ENCODE measurements around the gene COPG1.
A peak's percentile ranks its signal among the peaks of the same experiment; 100 is the strongest.
"Not testable (repeated sequence)": the region's sequence is repeated elsewhere in the genome, so short reads cannot be mapped to it uniquely, and the experiment has no call there.

The COPG1 gene

DNA sequence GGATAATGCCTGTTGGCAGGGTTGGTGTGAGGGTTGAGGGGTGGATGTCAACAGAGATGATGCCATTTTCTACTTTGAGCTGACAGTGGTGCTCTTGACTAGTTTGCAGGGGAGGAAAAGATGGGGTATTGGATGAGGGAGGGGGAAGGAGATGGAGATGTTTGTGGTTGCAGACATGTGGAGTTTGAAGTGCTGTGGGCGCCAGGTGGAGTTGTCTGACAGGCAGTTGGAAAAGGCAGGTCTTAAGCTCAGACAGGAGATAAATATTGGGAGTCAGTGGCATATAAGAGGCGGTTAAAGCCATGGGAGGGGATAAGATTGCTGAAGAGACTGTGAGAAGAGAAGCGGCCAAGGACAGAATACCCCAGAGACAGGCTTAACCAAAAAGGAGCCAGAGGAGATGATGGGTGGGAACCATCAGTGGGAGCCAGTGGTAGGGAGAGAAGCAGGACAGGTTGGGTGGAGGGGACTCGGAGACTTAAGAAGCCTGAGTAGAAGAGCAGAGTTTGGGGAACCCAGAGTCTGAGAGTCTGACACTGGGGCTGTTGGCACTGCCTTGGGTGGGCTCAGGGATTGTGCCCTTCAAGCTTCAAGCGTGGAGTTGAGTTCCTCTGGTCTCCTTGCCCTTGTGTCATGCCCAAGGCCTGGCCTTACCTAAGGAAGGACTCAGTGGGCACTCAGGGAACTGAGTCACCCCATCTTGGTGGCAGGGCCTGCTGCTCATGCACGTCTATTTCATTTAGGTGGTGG is 13.9 kb downstream of the COPG1 start:
- H3K4me1 ChIP-seq (ENCODE audit: insufficient read depth, low read length, severe bottlenecking), result no peaks in the 10 kb centered on the region
- no peaks in the 10 kb centered on the region for H3K9me2 ChIP-seq (ENCODE audit: low read depth, low read length)
- TF ChIP-seq, protein P1, sequence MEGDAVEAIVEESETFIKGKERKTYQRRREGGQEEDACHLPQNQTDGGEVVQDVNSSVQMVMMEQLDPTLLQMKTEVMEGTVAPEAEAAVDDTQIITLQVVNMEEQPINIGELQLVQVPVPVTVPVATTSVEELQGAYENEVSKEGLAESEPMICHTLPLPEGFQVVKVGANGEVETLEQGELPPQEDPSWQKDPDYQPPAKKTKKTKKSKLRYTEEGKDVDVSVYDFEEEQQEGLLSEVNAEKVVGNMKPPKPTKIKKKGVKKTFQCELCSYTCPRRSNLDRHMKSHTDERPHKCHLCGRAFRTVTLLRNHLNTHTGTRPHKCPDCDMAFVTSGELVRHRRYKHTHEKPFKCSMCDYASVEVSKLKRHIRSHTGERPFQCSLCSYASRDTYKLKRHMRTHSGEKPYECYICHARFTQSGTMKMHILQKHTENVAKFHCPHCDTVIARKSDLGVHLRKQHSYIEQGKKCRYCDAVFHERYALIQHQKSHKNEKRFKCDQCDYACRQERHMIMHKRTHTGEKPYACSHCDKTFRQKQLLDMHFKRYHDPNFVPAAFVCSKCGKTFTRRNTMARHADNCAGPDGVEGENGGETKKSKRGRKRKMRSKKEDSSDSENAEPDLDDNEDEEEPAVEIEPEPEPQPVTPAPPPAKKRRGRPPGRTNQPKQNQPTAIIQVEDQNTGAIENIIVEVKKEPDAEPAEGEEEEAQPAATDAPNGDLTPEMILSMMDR (IDR thresholded peaks at IDR 0.05; ENCODE audit: low read length), result peak; percentile 32; the same call in 1 of the 2 replicates
- no peak for TF ChIP-seq EZH2 (IDR thresholded peaks at IDR 0.05; ENCODE audit: borderline replicate concordance, low read length)
- no peaks in the 10 kb centered on the region for H3K9me3 ChIP-seq (ENCODE audit: low read length)
- H3K9ac ChIP-seq (ENCODE audit: low read length), result no peak overlapping the region
- no peak overlapping the region for H2AFZ ChIP-seq (ENCODE audit: low read length)
- H3K27ac ChIP-seq (ENCODE audit: low read depth, low read length, poor library complexity, severe bottlenecking), result no peak overlapping the region
- no peak overlapping the region for H3K4me2 ChIP-seq (ENCODE audit: low read length)
- no peaks in the 10 kb centered on the region for H3K79me2 ChIP-seq (ENCODE audit: insufficient read depth, low read length)
- peaks cover 96% of the 10 kb centered on the region for H3K36me3 ChIP-seq (ENCODE audit: insufficient read depth, low read length)
- H3K27me3 ChIP-seq (ENCODE audit: insufficient read depth, low read length), result no peaks in the 10 kb centered on the region
- H4K20me1 ChIP-seq (ENCODE audit: insufficient read depth, low read length), result no peaks in the 10 kb centered on the region
- no peak overlapping the region for H3K4me3 ChIP-seq (ENCODE audit: low read depth, low read length, poor library complexity, severe bottlenecking)
- H3F3A ChIP-seq (ENCODE audit: insufficient read depth, low read length), result no peaks in the 10 kb centered on the region

- not testable (repeated sequence) for H3K9me3 ChIP-seq (ENCODE audit: low read length); H3K4me3 ChIP-seq (ENCODE audit: low read depth, low read length, poor library complexity, severe bottlenecking); H3K4me1 ChIP-seq (ENCODE audit: insufficient read depth, low read length, severe bottlenecking); H3K27ac ChIP-seq (ENCODE audit: low read depth, low read length, poor library complexity, severe bottlenecking); H3K9me2 ChIP-seq (ENCODE audit: low read depth, low read length); H3K9ac ChIP-seq (ENCODE audit: low read length); H2AFZ ChIP-seq (ENCODE audit: low read length); H3K79me2 ChIP-seq (ENCODE audit: insufficient read depth, low read length); H3K27me3 ChIP-seq (ENCODE audit: insufficient read depth, low read length); H4K20me1 ChIP-seq (ENCODE audit: insufficient read depth, low read length); H3K4me2 ChIP-seq (ENCODE audit: low read length); H3F3A ChIP-seq (ENCODE audit: insufficient read depth, low read length)
- H3K36me3 ChIP-seq (ENCODE audit: insufficient read depth, low read length), result peaks cover 98% of the 10 kb centered on the region
These were observed 15.6 kb downstream of the COPG1 start for GRCh38 chr3:129264994-129265393.

DNA sequence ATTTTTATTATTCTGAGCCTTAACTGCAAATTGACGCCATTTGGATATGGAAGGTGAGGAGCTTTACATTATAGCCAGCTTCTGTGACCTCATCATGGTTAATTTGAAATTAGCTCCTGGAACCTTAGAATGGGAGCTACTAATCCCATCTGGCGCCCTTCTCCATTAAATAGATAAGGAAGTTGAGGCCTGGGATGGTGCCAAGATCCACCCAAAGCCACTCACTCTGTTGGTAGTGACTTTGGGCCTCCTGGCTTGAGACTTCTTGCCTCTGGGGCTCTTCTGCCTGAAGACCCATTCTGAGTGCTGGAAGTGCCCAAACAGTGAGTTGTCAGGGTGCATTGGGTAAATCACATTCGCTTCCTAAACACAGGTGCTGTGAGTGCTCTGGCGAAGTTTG is 17.2 kb downstream of the COPG1 start:
- H3K36me3 ChIP-seq (ENCODE audit: insufficient read depth, low read length), result peaks cover 98% of the 10 kb centered on the region
- H3K9me3 ChIP-seq (ENCODE audit: low read length), result no peaks in the 10 kb centered on the region
- no peak overlapping the region for H3K4me3 ChIP-seq (ENCODE audit: low read depth, low read length, poor library complexity, severe bottlenecking)
- no peak overlapping the region for H3K9ac ChIP-seq (ENCODE audit: low read length)
- no peaks in the 10 kb centered on the region for H3F3A ChIP-seq (ENCODE audit: insufficient read depth, low read length)
- TF ChIP-seq EZH2 (IDR thresholded peaks at IDR 0.05; ENCODE audit: borderline replicate concordance, low read length), result no peak
- H4K20me1 ChIP-seq (ENCODE audit: insufficient read depth, low read length), result no peaks in the 10 kb centered on the region
- H2AFZ ChIP-seq (ENCODE audit: low read length), result no peak overlapping the region
- H3K4me2 ChIP-seq (ENCODE audit: low read length), result no peak overlapping the region
- H3K4me1 ChIP-seq (ENCODE audit: insufficient read depth, low read length, severe bottlenecking), result no peaks in the 10 kb centered on the region
- H3K79me2 ChIP-seq (ENCODE audit: insufficient read depth, low read length), result no peaks in the 10 kb centered on the region
- no peaks in the 10 kb centered on the region for H3K27me3 ChIP-seq (ENCODE audit: insufficient read depth, low read length)
- H3K27ac ChIP-seq (ENCODE audit: low read depth, low read length, poor library complexity, severe bottlenecking), result no peak overlapping the region
- H3K9me2 ChIP-seq (ENCODE audit: low read depth, low read length), result no peaks in the 10 kb centered on the region

DNA sequence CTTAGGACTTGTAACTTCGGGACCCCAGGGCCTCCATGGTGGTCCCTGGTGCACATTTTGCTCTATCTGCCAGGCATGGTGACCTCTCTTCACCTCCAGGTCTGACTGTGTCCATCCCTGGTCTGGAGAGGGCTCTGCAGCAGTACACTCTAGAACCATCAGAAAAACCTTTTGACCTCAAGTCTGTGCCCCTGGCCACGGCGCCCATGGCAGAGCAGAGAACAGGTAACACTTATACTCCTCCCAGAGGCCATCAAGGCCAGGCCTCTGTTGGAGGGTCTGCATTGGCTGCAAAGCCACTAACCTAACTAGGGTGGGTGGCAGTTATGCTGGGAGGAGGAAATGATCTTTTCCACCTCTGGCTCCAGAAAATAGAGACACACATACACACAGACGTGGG is 19.0 kb downstream of the COPG1 start:
- H4K20me1 ChIP-seq (ENCODE audit: insufficient read depth, low read length), result no peaks in the 10 kb centered on the region
- H3K79me2 ChIP-seq (ENCODE audit: insufficient read depth, low read length), result no peaks in the 10 kb centered on the region
- TF ChIP-seq EZH2 (IDR thresholded peaks at IDR 0.05; ENCODE audit: borderline replicate concordance, low read length), result no peak
- TF ChIP-seq, protein P1 (IDR thresholded peaks at IDR 0.05; ENCODE audit: low read length), result no peak
- no peaks in the 10 kb centered on the region for H3K27me3 ChIP-seq (ENCODE audit: insufficient read depth, low read length)
- no peaks in the 10 kb centered on the region for H3K9me2 ChIP-seq (ENCODE audit: low read depth, low read length)
- no peak overlapping the region for H3K9ac ChIP-seq (ENCODE audit: low read length)
- peaks cover 98% of the 10 kb centered on the region for H3K36me3 ChIP-seq (ENCODE audit: insufficient read depth, low read length)
- no peak overlapping the region for H3K4me3 ChIP-seq (ENCODE audit: low read depth, low read length, poor library complexity, severe bottlenecking)
- H3K4me2 ChIP-seq (ENCODE audit: low read length), result no peak overlapping the region
- H3K4me1 ChIP-seq (ENCODE audit: insufficient read depth, low read length, severe bottlenecking), result no peaks in the 10 kb centered on the region
- no peak overlapping the region for H3K27ac ChIP-seq (ENCODE audit: low read depth, low read length, poor library complexity, severe bottlenecking)
- no peaks in the 10 kb centered on the region for H3K9me3 ChIP-seq (ENCODE audit: low read length)
- no peak overlapping the region for H2AFZ ChIP-seq (ENCODE audit: low read length)
- H3F3A ChIP-seq (ENCODE audit: insufficient read depth, low read length), result no peaks in the 10 kb centered on the region

All from OCI-LY1 (cell line).